BE2C (cell line): ENCODE measurements around the gene CALM3.
A peak's percentile ranks its signal among the peaks of the same experiment; 100 is the strongest.

Experiments
- DNase-seq: peaks from one replicate; pipeline ENCODE4 v3.0.0-alpha.2; 2020
- H3K27me3 ChIP-seq: fragments of 250-450 bp; sonication (Bioruptor Pico); 2 replicates; pipeline ENCODE4 v1.5.1; 2020; ENCODE audit warnings: mild to moderate bottlenecking
- H3K36me3 ChIP-seq: fragments of 250-450 bp; sonication (Bioruptor Pico); 2 replicates; pipeline ENCODE4 v1.5.1; 2020; ENCODE audit warnings: mild to moderate bottlenecking
- H3K4me1 ChIP-seq: fragments of 250-450 bp; sonication (Bioruptor Pico); 2 replicates; pipeline ENCODE4 v1.5.1; 2020
- H3K4me3 ChIP-seq: 2 replicates; pipeline ENCODE4 v1.5.1; 2011; ENCODE audit warnings: low read depth, low read length
- H3K9me3 ChIP-seq: fragments of 250-450 bp; sonication (Bioruptor Pico); 2 replicates; pipeline ENCODE4 v1.5.1; 2020
- CTCF ChIP-seq: IDR thresholded peaks from 2 replicates; pipeline ENCODE4 v1.5.1; 2012; ENCODE audit warnings: mild to moderate bottlenecking, low read depth, low read length

The CALM3 gene

GRCh38 chr19:46656541-46656940 is 55.4 kb downstream of the CALM3 start:
- H3K4me3 ChIP-seq = no peak overlapping the region
- H3K27me3 ChIP-seq = no peaks in the 10 kb centered on the region
- H3K9me3 ChIP-seq = no peaks in the 10 kb centered on the region
- no peaks in the 10 kb centered on the region; the same call in 1 of the 2 replicates for H3K4me1 ChIP-seq
- no peaks in the 10 kb centered on the region for H3K36me3 ChIP-seq
- no peak for TF ChIP-seq CTCF
- DNase-seq = no peak

- H3K4me3 ChIP-seq = peak overlapping the region; percentile 66
- peaks cover 3% of the 10 kb centered on the region; the same call in 1 of the 2 replicates for H3K4me1 ChIP-seq
- H3K27me3 ChIP-seq = no peaks in the 10 kb centered on the region
- peak; percentile 59 for DNase-seq
- TF ChIP-seq CTCF = no peak
- H3K36me3 ChIP-seq = no peaks in the 10 kb centered on the region
- no peaks in the 10 kb centered on the region for H3K9me3 ChIP-seq
These were observed 58.2 kb downstream of the CALM3 start for GRCh38 chr19:46659151-46660007.

- no peaks in the 10 kb centered on the region for H3K36me3 ChIP-seq
- no peaks in the 10 kb centered on the region for H3K9me3 ChIP-seq
- H3K4me3 ChIP-seq = peak overlapping the region; percentile 66
- DNase-seq = peak; percentile 36
- no peaks in the 10 kb centered on the region for H3K27me3 ChIP-seq
- TF ChIP-seq CTCF = no peak
- peaks cover 3% of the 10 kb centered on the region; the same call in 1 of the 2 replicates for H3K4me1 ChIP-seq
These were observed 58.9 kb downstream of the CALM3 start for GRCh38 chr19:46660008-46660517.
